HL-60 (cell line): Measurements from ENCODE around the gene NOC4L.

Experiments used
- DNase-seq, 2 experiments: peaks; one replicate each; pipeline ENCODE4 v3.0.0-alpha.2; 2010 to 2020; ENCODE audit warnings: low read depth in 1 of 2, low spot score in 1 of 2
- H3K27ac ChIP-seq: fragments of 250-450 bp; sonication (Bioruptor Pico); replicated peaks from 2 replicates; pipeline ENCODE4 v1.5.1; 2020; ENCODE audit warnings: mild to moderate bottlenecking, moderate library complexity
- H3K27me3 ChIP-seq: fragments of 250-450 bp; sonication (Bioruptor Pico); 2 replicates; pipeline ENCODE4 v1.5.1; 2021; ENCODE audit warnings: mild to moderate bottlenecking, moderate library complexity; ENCODE audit not compliant: insufficient read depth, poor library complexity, severe bottlenecking
- H3K4me3 ChIP-seq: replicated peaks from 2 replicates; pipeline ENCODE4 v1.5.1; 2011; ENCODE audit warnings: mild to moderate bottlenecking, control low read depth, low read length; ENCODE audit not compliant: insufficient read depth
- GABPA ChIP-seq: IDR thresholded peaks from 2 replicates; pipeline ENCODE4 v1.6.1; 2012; ENCODE audit warnings: low read depth
- POLR2AphosphoS5 ChIP-seq: IDR thresholded peaks from 2 replicates; pipeline ENCODE4 v1.6.1; 2012; ENCODE audit warnings: low read depth
- REST ChIP-seq: IDR thresholded peaks from 2 replicates; pipeline ENCODE4 v1.6.1; 2012; ENCODE audit warnings: low read depth; ENCODE audit not compliant: insufficient replicate concordance
- SPI1 ChIP-seq: IDR thresholded peaks from 2 replicates; pipeline ENCODE4 v1.6.1; 2012; ENCODE audit warnings: low read depth, mild to moderate bottlenecking, borderline replicate concordance
- TF ChIP-seq, protein P1 (sequence below): IDR thresholded peaks from one replicate; pipeline ENCODE4 v1.5.1; 2011; ENCODE audit warnings: low read length, control low read depth, inconsistent platforms; ENCODE audit not compliant: insufficient read depth

Gene NOC4L

GRCh38 chr12:132180648-132181546 is 36.6 kb downstream of the NOC4L start:
- H3K27ac ChIP-seq: no peak overlapping the region
- no peak overlapping the region for H3K4me3 ChIP-seq
- H3K27me3 ChIP-seq: peaks cover 7% of the 10 kb centered on the region
- no peak for DNase-seq
- TF ChIP-seq, protein P1, sequence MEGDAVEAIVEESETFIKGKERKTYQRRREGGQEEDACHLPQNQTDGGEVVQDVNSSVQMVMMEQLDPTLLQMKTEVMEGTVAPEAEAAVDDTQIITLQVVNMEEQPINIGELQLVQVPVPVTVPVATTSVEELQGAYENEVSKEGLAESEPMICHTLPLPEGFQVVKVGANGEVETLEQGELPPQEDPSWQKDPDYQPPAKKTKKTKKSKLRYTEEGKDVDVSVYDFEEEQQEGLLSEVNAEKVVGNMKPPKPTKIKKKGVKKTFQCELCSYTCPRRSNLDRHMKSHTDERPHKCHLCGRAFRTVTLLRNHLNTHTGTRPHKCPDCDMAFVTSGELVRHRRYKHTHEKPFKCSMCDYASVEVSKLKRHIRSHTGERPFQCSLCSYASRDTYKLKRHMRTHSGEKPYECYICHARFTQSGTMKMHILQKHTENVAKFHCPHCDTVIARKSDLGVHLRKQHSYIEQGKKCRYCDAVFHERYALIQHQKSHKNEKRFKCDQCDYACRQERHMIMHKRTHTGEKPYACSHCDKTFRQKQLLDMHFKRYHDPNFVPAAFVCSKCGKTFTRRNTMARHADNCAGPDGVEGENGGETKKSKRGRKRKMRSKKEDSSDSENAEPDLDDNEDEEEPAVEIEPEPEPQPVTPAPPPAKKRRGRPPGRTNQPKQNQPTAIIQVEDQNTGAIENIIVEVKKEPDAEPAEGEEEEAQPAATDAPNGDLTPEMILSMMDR: no peak
- TF ChIP-seq SPI1 (no peak), GABPA (no peak), REST (no peak), POLR2AphosphoS5 (no peak)

DNA sequence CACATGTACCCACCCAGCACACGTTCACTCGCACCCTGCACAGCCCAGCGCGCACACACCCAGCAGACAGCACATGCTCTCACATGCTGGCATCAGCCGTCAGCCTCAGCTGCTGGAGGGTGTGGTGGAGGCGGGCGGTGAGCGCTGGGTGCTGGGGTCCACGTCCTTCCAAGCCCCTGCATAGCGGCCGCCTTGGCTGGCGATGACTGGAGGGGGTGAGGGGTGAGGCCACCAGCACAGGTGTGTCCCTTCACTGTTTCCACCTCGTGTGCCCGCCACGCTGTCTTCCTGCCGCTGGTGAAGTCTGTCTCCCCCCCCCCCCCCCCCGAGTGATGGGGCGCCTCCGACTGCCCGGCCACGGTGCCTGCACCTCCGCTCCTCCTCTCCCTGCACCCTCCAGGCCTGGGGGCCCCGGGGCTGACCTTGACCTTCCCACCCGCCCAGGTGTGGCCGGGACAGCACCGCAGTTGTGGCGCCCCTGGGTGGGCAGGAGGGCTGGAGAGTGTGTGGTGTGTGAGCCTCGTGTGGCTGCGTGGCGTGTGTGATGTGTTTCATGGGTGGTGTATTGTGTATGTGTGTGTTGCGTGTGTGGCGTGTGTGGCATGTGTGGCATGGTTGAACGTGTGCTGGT is 37.4 kb downstream of the NOC4L start:
- no peak for TF ChIP-seq GABPA
- no peak for TF ChIP-seq POLR2AphosphoS5
- TF ChIP-seq, protein P1: no peak
- no peak for TF ChIP-seq SPI1
- TF ChIP-seq REST: no peak
- DNase-seq: no peak
- Histone ChIP-seq H3K27ac (no peak overlapping the region), H3K27me3 (peaks cover 12% of the 10 kb centered on the region), H3K4me3 (no peak overlapping the region)

- no peak for DNase-seq
- H3K27ac ChIP-seq: no peak overlapping the region
- TF ChIP-seq GABPA (no peak), SPI1 (no peak), POLR2AphosphoS5 (no peak), REST (no peak)
- TF ChIP-seq, protein P1: no peak
- peaks cover 17% of the 10 kb centered on the region for H3K27me3 ChIP-seq
- H3K4me3 ChIP-seq: no peak overlapping the region
These were observed 38.0 kb downstream of the NOC4L start for GRCh38 chr12:132182206-132182710.
